ENCODE measurements around the gene DPEP1.
"Not testable (repeated sequence)": the region's sequence is repeated elsewhere in the genome, so short reads cannot be mapped to it uniquely, and the experiment has no call there.

Gene DPEP1
- 0 reads per million in 3 donors for total RNA-seq

DNA sequence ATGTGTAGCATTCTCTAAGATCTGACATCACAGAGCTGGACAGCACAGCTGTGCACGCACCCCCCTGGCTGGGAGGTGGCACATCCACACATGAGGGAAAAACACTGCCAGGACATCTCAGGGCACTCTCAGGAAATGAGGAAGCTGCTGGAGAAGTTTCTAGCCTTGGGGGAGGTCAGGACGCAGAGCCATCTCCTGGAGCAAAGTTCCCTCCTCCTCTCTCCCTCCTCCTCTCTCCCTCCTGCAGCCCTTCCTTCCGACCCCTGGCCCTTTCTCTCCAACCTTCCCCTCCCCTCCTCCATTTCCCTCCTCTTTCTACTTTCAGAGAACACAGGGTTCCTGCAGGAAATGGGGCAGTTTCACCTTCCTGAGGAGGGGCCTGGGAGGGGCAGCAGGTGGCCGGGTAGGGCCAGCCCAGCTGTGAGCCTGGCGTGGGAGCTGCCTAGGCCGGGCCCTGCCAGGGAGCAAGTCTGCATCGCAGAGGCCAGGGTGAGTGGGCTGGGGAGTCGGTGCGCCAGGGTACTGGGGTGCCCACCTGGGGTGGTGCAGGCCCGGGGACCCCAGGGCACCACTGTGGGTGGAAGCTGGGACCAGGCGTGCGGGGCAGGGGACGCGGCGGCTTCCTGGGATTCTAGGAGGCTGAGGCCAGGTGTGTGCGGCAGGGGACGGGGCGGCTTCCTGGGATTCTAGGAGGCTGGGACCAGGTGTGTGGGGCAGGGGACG, at the start of gene DPEP1:
Gene DPEP1, plus strand, starts transcription at position 412 of the 723 bp plus-strand sequence. CDS start 16,769 bp downstream, outside the sequence.
- no peaks in the 10 kb centered on the region for H3K36me3 ChIP-seq (ENCODE audit: control insufficient read depth, insufficient read depth, low read length)
- H3K9me3 ChIP-seq (ENCODE audit: control insufficient read depth, low read length), result no peaks in the 10 kb centered on the region
- H3K4me1 ChIP-seq (ENCODE audit: control insufficient read depth, insufficient read depth, low read length, poor library complexity, severe bottlenecking), result peaks cover 10% of the 10 kb centered on the region
- no peak within 1 kb of the TSS for H3K4me3 ChIP-seq (ENCODE audit: insufficient read depth, low read depth, low read length, poor library complexity, severe bottlenecking)
- no peak within 1 kb of the TSS for H3K27ac ChIP-seq (ENCODE audit: insufficient read depth, low read length, poor library complexity, severe bottlenecking)
- no peak for DNase-seq
- H3K27me3 ChIP-seq (replicated peaks; ENCODE audit: control insufficient read depth, insufficient read depth, low read length, poor library complexity, severe bottlenecking), result no peaks in the 10 kb centered on the region

GRCh38 chr16:89564476-89565255, 48.8 kb upstream of the DPEP1 start:
- Histone ChIP-seq H3K4me1 (ENCODE audit: control insufficient read depth, insufficient read depth, low read length, poor library complexity, severe bottlenecking) (peaks cover 35% of the 10 kb centered on the region), H3K36me3 (ENCODE audit: control insufficient read depth, insufficient read depth, low read length) (peaks cover 24% of the 10 kb centered on the region), H3K27me3 (replicated peaks; ENCODE audit: control insufficient read depth, insufficient read depth, low read length, poor library complexity, severe bottlenecking) (no peaks in the 10 kb centered on the region), H3K27ac (ENCODE audit: insufficient read depth, low read length, poor library complexity, severe bottlenecking) (no peak overlapping the region), H3K4me3 (ENCODE audit: insufficient read depth, low read depth, low read length, poor library complexity, severe bottlenecking) (no peak overlapping the region), H3K9me3 (ENCODE audit: control insufficient read depth, low read length) (no peaks in the 10 kb centered on the region)
- DNase-seq, result no peak

- H3K4me3 ChIP-seq (ENCODE audit: insufficient read depth, low read depth, low read length, poor library complexity, severe bottlenecking), result no peak overlapping the region
- no peaks in the 10 kb centered on the region for H3K9me3 ChIP-seq (ENCODE audit: control insufficient read depth, low read length)
- H3K4me1 ChIP-seq (ENCODE audit: control insufficient read depth, insufficient read depth, low read length, poor library complexity, severe bottlenecking), result peaks cover 31% of the 10 kb centered on the region
- no peaks in the 10 kb centered on the region for H3K27me3 ChIP-seq (replicated peaks; ENCODE audit: control insufficient read depth, insufficient read depth, low read length, poor library complexity, severe bottlenecking)
- peaks cover 24% of the 10 kb centered on the region for H3K36me3 ChIP-seq (ENCODE audit: control insufficient read depth, insufficient read depth, low read length)
- H3K27ac ChIP-seq (ENCODE audit: insufficient read depth, low read length, poor library complexity, severe bottlenecking), result no peak overlapping the region
- no peak for DNase-seq
These were observed 48.3 kb upstream of the DPEP1 start for GRCh38 chr16:89565256-89565505.

DNA sequence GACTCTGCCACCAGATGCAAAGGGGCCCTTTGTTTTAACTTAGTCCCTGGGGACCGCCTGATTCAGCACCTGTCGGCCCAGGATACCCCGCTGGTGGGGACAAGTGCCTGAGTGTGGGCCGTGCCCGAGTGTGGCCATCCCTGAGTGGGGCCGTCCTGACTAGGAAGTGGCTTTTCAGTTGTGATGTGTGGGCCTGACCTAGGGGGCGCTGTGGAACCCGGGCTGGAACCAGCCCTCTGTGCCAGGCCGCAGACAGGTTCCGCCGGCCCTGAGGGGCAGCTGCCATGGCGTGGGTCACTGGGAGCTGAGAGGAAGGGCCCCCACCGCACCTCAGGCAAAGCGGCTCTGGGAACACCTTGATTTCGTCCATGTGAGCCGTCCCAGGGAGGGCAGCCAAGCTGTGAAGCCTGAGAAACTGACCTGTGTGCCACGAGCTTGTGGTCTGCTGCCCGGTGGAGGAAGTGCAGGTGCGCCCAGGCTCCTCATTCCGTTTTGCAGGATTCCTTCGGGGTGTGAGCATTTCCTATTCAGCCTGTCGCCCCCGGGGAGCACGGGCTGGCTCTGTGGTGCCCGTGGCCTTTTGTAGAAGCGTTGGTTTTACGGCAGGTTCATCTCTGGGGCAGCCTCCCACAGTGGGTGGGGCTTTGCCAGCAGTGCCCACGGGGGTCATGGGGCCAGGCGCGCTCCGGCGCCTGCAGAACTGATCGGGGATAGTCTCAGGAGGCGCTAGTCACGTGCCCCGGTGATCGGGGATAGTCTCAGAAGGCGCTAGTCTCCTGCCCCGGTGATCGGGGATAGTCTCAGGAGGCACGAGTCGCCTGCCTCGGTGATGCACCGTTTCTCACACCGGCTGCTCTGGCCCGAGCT, 47.7 kb upstream of the DPEP1 start:
- H3K9me3 ChIP-seq (ENCODE audit: control insufficient read depth, low read length), result no peaks in the 10 kb centered on the region
- H3K27me3 ChIP-seq (replicated peaks; ENCODE audit: control insufficient read depth, insufficient read depth, low read length, poor library complexity, severe bottlenecking), result no peaks in the 10 kb centered on the region
- peaks cover 24% of the 10 kb centered on the region for H3K36me3 ChIP-seq (ENCODE audit: control insufficient read depth, insufficient read depth, low read length)
- H3K27ac ChIP-seq (ENCODE audit: insufficient read depth, low read length, poor library complexity, severe bottlenecking), result peak overlapping the region; percentile 13
- peaks cover 31% of the 10 kb centered on the region for H3K4me1 ChIP-seq (ENCODE audit: control insufficient read depth, insufficient read depth, low read length, poor library complexity, severe bottlenecking)
- DNase-seq, result peak in 2 of 3 donors; percentile 21 to 22
- H3K4me3 ChIP-seq (ENCODE audit: insufficient read depth, low read depth, low read length, poor library complexity, severe bottlenecking), result peak overlapping the region; percentile 39

GRCh38 chr16:89567656-89568594, 45.5 kb upstream of the DPEP1 start:
- peaks cover 15% of the 10 kb centered on the region for H3K36me3 ChIP-seq (ENCODE audit: control insufficient read depth, insufficient read depth, low read length)
- no peak overlapping the region for H3K4me3 ChIP-seq (ENCODE audit: insufficient read depth, low read depth, low read length, poor library complexity, severe bottlenecking)
- no peak overlapping the region for H3K27ac ChIP-seq (ENCODE audit: insufficient read depth, low read length, poor library complexity, severe bottlenecking)
- no peak for DNase-seq
- no peaks in the 10 kb centered on the region for H3K27me3 ChIP-seq (replicated peaks; ENCODE audit: control insufficient read depth, insufficient read depth, low read length, poor library complexity, severe bottlenecking)
- H3K9me3 ChIP-seq (ENCODE audit: control insufficient read depth, low read length), result no peaks in the 10 kb centered on the region
- peaks cover 20% of the 10 kb centered on the region for H3K4me1 ChIP-seq (ENCODE audit: control insufficient read depth, insufficient read depth, low read length, poor library complexity, severe bottlenecking)

DNA sequence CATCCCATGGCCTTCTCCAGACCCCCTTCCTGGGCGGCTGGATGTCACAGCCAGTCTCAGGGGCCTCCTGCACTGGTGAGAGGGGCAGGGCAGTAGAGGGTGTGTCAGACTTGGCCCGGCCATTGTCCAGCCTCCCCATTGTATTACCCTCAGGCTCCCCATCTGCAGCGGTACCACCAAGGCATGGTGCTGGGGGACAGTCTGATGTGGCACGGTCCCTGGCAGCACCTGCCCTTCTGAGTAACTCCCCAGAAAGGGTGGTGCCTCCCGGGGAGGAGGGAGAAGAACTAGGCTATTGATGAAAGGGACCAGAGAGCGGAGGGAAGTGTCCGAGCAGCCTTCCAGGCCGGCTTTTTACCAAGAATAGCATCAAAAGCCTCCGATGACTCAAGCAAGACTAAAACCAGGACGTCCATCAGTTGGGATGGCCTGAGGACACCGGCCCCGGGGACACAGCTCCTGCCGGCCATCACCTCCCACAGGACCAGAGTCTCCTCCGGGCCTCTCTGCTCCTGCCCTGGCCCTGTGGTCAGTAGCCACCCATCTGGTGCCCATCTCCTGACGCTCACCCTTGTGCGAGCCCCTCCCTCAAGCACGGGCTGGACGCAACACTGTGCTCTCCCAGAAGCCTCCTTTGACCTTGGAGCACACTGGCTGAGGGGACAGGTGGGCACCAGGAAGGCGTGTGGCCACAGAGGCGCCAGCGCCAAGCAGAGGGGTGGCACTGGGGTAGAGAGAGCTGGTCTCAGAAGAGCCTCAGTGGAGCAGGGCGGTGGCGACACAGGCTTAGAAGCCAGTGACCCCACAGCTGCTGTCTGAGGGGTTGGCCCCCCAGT, 43.7 kb upstream of the DPEP1 start:
- Histone ChIP-seq H3K27ac (ENCODE audit: insufficient read depth, low read length, poor library complexity, severe bottlenecking) (no peak overlapping the region), H3K4me3 (ENCODE audit: insufficient read depth, low read depth, low read length, poor library complexity, severe bottlenecking) (no peak overlapping the region), H3K27me3 (replicated peaks; ENCODE audit: control insufficient read depth, insufficient read depth, low read length, poor library complexity, severe bottlenecking) (peaks cover 9% of the 10 kb centered on the region), H3K9me3 (ENCODE audit: control insufficient read depth, low read length) (no peaks in the 10 kb centered on the region), H3K4me1 (ENCODE audit: control insufficient read depth, insufficient read depth, low read length, poor library complexity, severe bottlenecking) (peaks cover 22% of the 10 kb centered on the region), H3K36me3 (ENCODE audit: control insufficient read depth, insufficient read depth, low read length) (no peaks in the 10 kb centered on the region)
- DNase-seq, result no peak

DNA sequence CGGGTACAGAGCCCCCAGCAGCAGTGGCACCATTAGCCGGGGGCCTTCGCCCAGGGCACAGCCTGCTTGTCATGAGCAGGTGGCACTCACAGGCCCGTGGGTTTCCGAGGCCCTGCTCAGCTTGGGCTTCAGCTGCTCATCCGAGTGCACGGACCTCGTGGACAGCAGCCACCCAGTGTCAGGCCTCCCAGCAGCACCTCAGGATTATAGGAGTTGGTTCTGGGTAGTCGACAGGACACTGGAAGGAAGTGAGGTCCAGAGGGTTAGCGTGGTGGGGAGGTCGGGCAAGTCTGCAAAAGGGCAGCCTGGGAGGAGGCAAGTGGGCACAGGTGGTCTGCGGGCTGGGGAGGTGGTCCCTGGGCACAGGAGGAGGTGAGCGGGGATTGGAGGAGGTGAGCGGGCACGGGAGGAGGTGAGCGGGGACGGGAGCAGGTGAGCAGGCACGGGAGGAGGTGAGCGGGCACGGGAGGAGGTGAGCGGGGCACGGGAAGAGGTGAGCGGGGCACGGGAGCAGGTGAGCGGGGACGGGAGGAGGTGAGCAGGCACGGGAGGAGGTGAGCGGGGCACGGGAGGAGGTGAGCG, 43.0 kb upstream of the DPEP1 start:
- Histone ChIP-seq H3K4me1 (ENCODE audit: control insufficient read depth, insufficient read depth, low read length, poor library complexity, severe bottlenecking) (peaks cover 21% of the 10 kb centered on the region), H3K27ac (ENCODE audit: insufficient read depth, low read length, poor library complexity, severe bottlenecking) (no peak overlapping the region), H3K27me3 (replicated peaks; ENCODE audit: control insufficient read depth, insufficient read depth, low read length, poor library complexity, severe bottlenecking) (peaks cover 13% of the 10 kb centered on the region)

DNA sequence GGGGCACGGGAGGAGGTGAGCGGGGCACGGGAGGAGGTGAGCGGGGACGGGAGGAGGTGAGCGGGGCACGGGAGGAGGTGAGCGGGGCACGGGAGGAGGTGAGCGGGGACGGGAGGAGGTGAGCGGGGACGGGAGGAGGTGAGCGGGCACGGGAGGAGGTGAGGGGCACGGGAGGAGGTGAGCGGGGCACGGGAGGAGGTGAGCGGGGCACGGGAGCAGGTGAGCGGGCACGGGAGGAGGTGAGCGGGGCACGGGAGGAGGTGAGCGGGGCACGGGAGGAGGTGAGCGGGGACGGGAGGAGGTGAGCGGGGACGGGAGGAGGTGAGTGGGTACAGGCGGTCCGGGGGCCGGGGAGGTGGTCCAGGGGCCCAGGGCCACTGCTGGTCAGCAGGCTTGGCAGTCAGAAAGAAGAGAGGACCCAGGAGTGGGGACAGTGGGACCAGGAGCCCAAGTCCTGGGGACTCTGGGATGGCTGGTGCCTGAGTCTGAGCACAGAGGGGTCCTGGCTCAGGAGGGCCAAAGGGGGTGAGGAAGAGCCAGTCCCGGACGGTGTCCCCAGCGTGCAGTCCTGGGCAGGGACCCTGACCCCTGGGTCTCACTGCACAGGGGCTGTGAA, 42.4 kb upstream of the DPEP1 start:
- H3K27ac ChIP-seq (ENCODE audit: insufficient read depth, low read length, poor library complexity, severe bottlenecking); H3K36me3 ChIP-seq (ENCODE audit: control insufficient read depth, insufficient read depth, low read length); DNase-seq; H3K4me3 ChIP-seq (ENCODE audit: insufficient read depth, low read depth, low read length, poor library complexity, severe bottlenecking); H3K9me3 ChIP-seq (ENCODE audit: control insufficient read depth, low read length): not testable (repeated sequence)
- H3K4me1 ChIP-seq (ENCODE audit: control insufficient read depth, insufficient read depth, low read length, poor library complexity, severe bottlenecking), result peaks cover 18% of the 10 kb centered on the region
- H3K27me3 ChIP-seq (replicated peaks; ENCODE audit: control insufficient read depth, insufficient read depth, low read length, poor library complexity, severe bottlenecking), result peaks cover 13% of the 10 kb centered on the region

More for the DNA sequence above, 43.0 kb upstream of the DPEP1 start:
- no peak for DNase-seq
- no peaks in the 10 kb centered on the region for H3K9me3 ChIP-seq (ENCODE audit: control insufficient read depth, low read length)
- H3K36me3 ChIP-seq (ENCODE audit: control insufficient read depth, insufficient read depth, low read length), result no peaks in the 10 kb centered on the region
- H3K4me3 ChIP-seq (ENCODE audit: insufficient read depth, low read depth, low read length, poor library complexity, severe bottlenecking), result no peak overlapping the region
